ENCODE measurements around the gene P2RX6.

P2RX6 gene

GRCh38 chr22:20996598-20997535 lies 18.1 kb upstream of the P2RX6 start:
- TF ChIP-seq RARB (CRISPR knock-in tag; IDR thresholded peaks at IDR 0.05) (no peak), TSHZ2 (CRISPR knock-in tag; IDR thresholded peaks at IDR 0.05) (no peak), OSR1 (CRISPR knock-in tag; IDR thresholded peaks at IDR 0.05) (no peak), TCF4 (CRISPR knock-in tag; IDR thresholded peaks at IDR 0.05; ENCODE audit: borderline replicate concordance) (no peak), ISL1 (CRISPR knock-in tag; IDR thresholded peaks at IDR 0.05) (no peak), CREB5 (CRISPR knock-in tag; IDR thresholded peaks at IDR 0.05; ENCODE audit: low read depth) (no peak), TOX (CRISPR knock-in tag; IDR thresholded peaks at IDR 0.05; ENCODE audit: borderline replicate concordance) (no peak)
- no peak for ATAC-seq

GRCh38 chr22:20997536-20998257 lies 17.3 kb upstream of the P2RX6 start:
- no peak for TF ChIP-seq ZNF565 (CRISPR knock-in tag; conservative IDR thresholded peaks at IDR 0.05; ENCODE audit: low read depth)
- TF ChIP-seq TCF4 (CRISPR knock-in tag; IDR thresholded peaks at IDR 0.05; ENCODE audit: borderline replicate concordance): no peak
- TF ChIP-seq ZFP3 (CRISPR knock-in tag; IDR thresholded peaks at IDR 0.05): no peak
- TF ChIP-seq POU6F1 (CRISPR knock-in tag; IDR thresholded peaks at IDR 0.05; ENCODE audit: borderline replicate concordance, low read depth): no peak
- no peak for TF ChIP-seq CREB5 (CRISPR knock-in tag; IDR thresholded peaks at IDR 0.05; ENCODE audit: low read depth)
- no peak for TF ChIP-seq TSHZ2 (CRISPR knock-in tag; IDR thresholded peaks at IDR 0.05)
- TF ChIP-seq CSRNP3 (CRISPR knock-in tag; IDR thresholded peaks at IDR 0.05): no peak
- TF ChIP-seq ARNTL (CRISPR knock-in tag; IDR thresholded peaks at IDR 0.05; ENCODE audit: borderline replicate concordance, low read depth): no peak
- no peak for TF ChIP-seq TOX (CRISPR knock-in tag; IDR thresholded peaks at IDR 0.05; ENCODE audit: borderline replicate concordance)
- no peak for TF ChIP-seq BACH2 (CRISPR knock-in tag; IDR thresholded peaks at IDR 0.05; ENCODE audit: borderline replicate concordance)
- TF ChIP-seq PPARA (CRISPR knock-in tag; IDR thresholded peaks at IDR 0.05; ENCODE audit: borderline replicate concordance): no peak
- TF ChIP-seq ZC3H10 (CRISPR knock-in tag; IDR thresholded peaks at IDR 0.05): no peak
- no peak for TF ChIP-seq ZNF8 (CRISPR knock-in tag; IDR thresholded peaks at IDR 0.05)
- no peak for TF ChIP-seq ESRRG (CRISPR knock-in tag; IDR thresholded peaks at IDR 0.05)
- no peak for TF ChIP-seq OSR1 (CRISPR knock-in tag; IDR thresholded peaks at IDR 0.05)
- no peak for TF ChIP-seq CSDC2 (CRISPR knock-in tag; IDR thresholded peaks at IDR 0.05)
- TF ChIP-seq ISL1 (CRISPR knock-in tag; IDR thresholded peaks at IDR 0.05): no peak
- TF ChIP-seq PATZ1 (CRISPR knock-in tag; IDR thresholded peaks at IDR 0.05; ENCODE audit: borderline replicate concordance): no peak
- no peak for TF ChIP-seq RARB (CRISPR knock-in tag; IDR thresholded peaks at IDR 0.05)
- TF ChIP-seq GLIS3 (CRISPR knock-in tag; IDR thresholded peaks at IDR 0.05): no peak
- ATAC-seq: no peak

Measured in SK-N-SH treated with all-trans-retinoic acid at 6 μM for 48 hours (cell line).